ENCODE data around the gene NACA2.

DNA sequence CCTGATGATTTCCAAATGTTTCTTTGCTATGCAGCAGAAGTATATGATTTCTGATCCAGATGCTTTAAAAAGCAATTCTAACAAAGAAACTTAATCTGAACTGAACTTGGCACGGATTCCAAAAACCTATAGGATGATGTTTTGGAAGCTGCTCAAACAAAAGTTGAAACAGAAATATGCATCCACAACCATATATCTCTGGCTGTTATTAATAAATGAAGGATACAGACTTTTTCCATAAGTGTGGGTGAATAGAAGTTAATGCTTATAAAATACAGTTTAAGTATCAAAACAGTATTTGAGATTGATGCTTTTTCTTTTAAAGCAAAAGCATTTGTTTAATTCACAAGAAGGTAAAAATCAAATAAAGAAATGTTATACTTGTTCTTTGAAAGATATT, 27.9 kb upstream of the NACA2 start:
- TF ChIP-seq POLR2AphosphoS5 (IDR thresholded peaks at IDR 0.05; ENCODE audit: low read depth, low read length) (no peak), POLR2A (IDR thresholded peaks at IDR 0.05; ENCODE audit: borderline replicate concordance, extremely low read depth, insufficient read depth, insufficient read length) (no peak), JUND (IDR thresholded peaks at IDR 0.05) (no peak), SIN3A (IDR thresholded peaks at IDR 0.05; ENCODE audit: low read depth) (no peak), YY1 (IDR thresholded peaks at IDR 0.05; ENCODE audit: extremely low read depth, insufficient replicate concordance, low read depth, low read length) (no peak)
- TF ChIP-seq, protein P1, sequence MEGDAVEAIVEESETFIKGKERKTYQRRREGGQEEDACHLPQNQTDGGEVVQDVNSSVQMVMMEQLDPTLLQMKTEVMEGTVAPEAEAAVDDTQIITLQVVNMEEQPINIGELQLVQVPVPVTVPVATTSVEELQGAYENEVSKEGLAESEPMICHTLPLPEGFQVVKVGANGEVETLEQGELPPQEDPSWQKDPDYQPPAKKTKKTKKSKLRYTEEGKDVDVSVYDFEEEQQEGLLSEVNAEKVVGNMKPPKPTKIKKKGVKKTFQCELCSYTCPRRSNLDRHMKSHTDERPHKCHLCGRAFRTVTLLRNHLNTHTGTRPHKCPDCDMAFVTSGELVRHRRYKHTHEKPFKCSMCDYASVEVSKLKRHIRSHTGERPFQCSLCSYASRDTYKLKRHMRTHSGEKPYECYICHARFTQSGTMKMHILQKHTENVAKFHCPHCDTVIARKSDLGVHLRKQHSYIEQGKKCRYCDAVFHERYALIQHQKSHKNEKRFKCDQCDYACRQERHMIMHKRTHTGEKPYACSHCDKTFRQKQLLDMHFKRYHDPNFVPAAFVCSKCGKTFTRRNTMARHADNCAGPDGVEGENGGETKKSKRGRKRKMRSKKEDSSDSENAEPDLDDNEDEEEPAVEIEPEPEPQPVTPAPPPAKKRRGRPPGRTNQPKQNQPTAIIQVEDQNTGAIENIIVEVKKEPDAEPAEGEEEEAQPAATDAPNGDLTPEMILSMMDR (IDR thresholded peaks at IDR 0.05 in 2 of 3, conservative IDR thresholded peaks at IDR 0.05 in 1 of 3; ENCODE audit: borderline replicate concordance in 1 of 3, insufficient read depth in 1 of 3, low read depth in 2 of 3, low read length in 2 of 3), result no peak
- TF ChIP-seq, protein P2, sequence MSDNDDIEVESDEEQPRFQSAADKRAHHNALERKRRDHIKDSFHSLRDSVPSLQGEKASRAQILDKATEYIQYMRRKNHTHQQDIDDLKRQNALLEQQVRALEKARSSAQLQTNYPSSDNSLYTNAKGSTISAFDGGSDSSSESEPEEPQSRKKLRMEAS (IDR thresholded peaks at IDR 0.05), result no peak
